Prostate gland (tissue), 2 donors: ENCODE results near the gene OTOP2. TPM values are rescaled to one million over a fixed set of nuclear protein-coding genes. Genes with fewer than 3 reads are reported as not detected.

Experiments
- DNase-seq: peaks from one replicate; pipeline ENCODE4 v3.0.0-alpha.2; 2019; ENCODE audit warnings: low spot score
- H3K27ac ChIP-seq, 2 donors: fragments of 200-600 bp; sonication (generic); 2 replicates each; pipeline ENCODE4 v1.5.1; 2017 to 2019
- H3K27me3 ChIP-seq: fragments of 200-600 bp; sonication (generic); replicated peaks from 2 replicates; pipeline ENCODE4 v1.5.1; 2019; ENCODE audit not compliant: insufficient read depth
- H3K36me3 ChIP-seq, 2 donors: fragments of 200-600 bp; sonication (generic); 1 replicate in 1 of 2; 2 replicates in 1 of 2; pipeline versions ENCODE4 v1.5.1 to v1.8.1; 2017 to 2019
- H3K4me1 ChIP-seq: fragments of 200-600 bp; sonication (generic); replicated peaks from 2 replicates; pipeline ENCODE4 v1.5.1; 2019
- H3K4me3 ChIP-seq, 2 donors: fragments of 200-600 bp; sonication (generic); 2 replicates each; pipeline ENCODE4 v1.5.1; 2017 to 2019
- H3K9me3 ChIP-seq: fragments of 200-600 bp; sonication (generic); 2 replicates; pipeline ENCODE4 v1.5.1; 2017
- CTCF ChIP-seq, 4 experiments: fragments of 200-600 bp in 2 of 4; fragments of 450-650 bp in 2 of 4; sonication (generic) in 2 of 4; IDR thresholded peaks; 1 replicate in 3 of 4; 2 replicates in 1 of 4; pipeline ENCODE4 v1.5.1; 2016 to 2019; ENCODE audit warnings: antibody characterized with exemption in 4 of 4, mild to moderate bottlenecking in 2 of 4, moderate library complexity in 2 of 4
- POLR2A ChIP-seq: fragments of 450-650 bp; IDR thresholded peaks from one replicate; pipeline ENCODE4 v1.6.1; 2016; ENCODE audit warnings: antibody characterized with exemption, mild to moderate bottlenecking
- POLR2AphosphoS5 ChIP-seq: sonication (generic); formaldehyde crosslinking; IDR thresholded peaks from one replicate; pipeline ENCODE4 v1.6.1; 2017; ENCODE audit warnings: antibody characterized with exemption
- WGBS: methylation state at CpG from one replicate; pipeline ENCODE4 v1.1.5; 2018; 5-methylcytosine and 5-hydroxymethylcytosine counted together
- intact Hi-C: fragments of 100-400 bp; cut with DNase I; formaldehyde crosslinking; loops from one replicate; pipeline ENCODE4 v1.14.2; 2022
- total RNA-seq, 2 donors: library from RNA; depleted of rRNA; stranded (reverse); fragments of >200 nt; gene quantifications; one replicate each; pipeline ENCODE4 v1.1.0, GENCODE V29; 2016

OTOP2 gene
- total RNA-seq, 2 donors from 2014 or later, result 0.85 TPM; not detected in 1

DNA sequence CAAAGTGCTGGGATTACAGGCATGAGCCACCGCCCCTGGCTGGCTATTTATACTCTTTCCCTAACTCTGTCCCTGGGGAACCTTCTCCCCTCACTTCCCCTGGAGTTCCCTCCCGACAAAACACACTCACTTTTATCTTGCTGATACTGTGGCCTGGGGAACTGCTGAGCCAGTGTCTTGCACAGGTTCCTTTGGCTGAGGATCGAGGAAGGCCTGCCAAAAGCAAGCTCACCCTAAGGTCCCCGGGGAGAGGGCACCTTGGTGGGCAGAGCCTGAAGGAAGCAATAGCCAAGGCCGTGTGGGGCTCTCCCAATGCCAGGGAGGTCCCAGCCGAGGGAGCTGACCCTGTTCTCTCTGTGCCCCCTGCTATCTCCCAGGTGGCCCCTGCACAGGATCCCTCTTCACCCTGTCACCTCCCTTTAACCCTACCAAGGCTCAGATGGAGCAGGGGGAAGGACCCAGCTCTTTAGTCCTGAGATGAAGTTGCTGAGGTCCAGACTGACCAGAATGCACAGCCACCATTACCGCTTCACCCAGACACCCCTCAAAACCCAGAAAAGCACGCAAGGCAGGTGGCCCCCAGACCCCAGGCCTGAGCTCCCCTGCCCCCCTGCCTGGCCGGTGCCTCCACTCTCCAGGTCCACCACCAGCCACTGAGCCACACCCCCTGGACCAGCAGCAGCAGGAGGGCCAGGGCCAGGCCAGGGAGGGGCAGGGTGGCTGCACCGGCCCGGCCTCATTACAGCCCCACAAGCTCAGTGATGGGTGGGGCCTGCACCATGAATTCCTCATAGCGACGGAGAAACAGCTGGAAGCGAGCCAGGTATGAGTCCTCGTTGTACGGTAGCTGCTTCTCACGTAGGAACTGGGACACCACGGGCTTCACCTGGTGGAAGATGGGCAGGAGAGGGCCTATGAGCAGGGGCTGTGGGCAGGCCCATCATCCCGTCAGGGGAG lies 46.2 kb upstream of the OTOP2 start:
- H3K27me3 ChIP-seq, result no peaks in the 10 kb centered on the region
- intact Hi-C loops, result no loop called here
- WGBS, result 38% methylated on average over 19 of the region's 19 CpGs
- no peak overlapping the region for H3K4me3 ChIP-seq
- no peaks in the 10 kb centered on the region for H3K36me3 ChIP-seq
- H3K27ac ChIP-seq, result no peak overlapping the region
- TF ChIP-seq POLR2A (no peak), POLR2AphosphoS5 (no peak), CTCF (IDR thresholded peaks at IDR 0.05) (no peak)
- no peaks in the 10 kb centered on the region for H3K9me3 ChIP-seq
- H3K4me1 ChIP-seq, result no peaks in the 10 kb centered on the region
- no peak for DNase-seq

- Histone ChIP-seq H3K36me3 (no peaks in the 10 kb centered on the region), H3K4me1 (no peaks in the 10 kb centered on the region), H3K27ac (no peak overlapping the region), H3K4me3 (no peak overlapping the region), H3K9me3 (no peaks in the 10 kb centered on the region), H3K27me3 (no peaks in the 10 kb centered on the region)
- DNase-seq, result no peak
- WGBS, result 60% methylated on average over 2 of the region's 2 CpGs
- TF ChIP-seq CTCF (IDR thresholded peaks at IDR 0.05), result no peak
- intact Hi-C loops, result no loop called here
Measured at GRCh38 chr17:74878658-74879057, 45.4 kb upstream of the OTOP2 start.

GRCh38 chr17:74879308-74879707 lies 44.8 kb upstream of the OTOP2 start:
- H3K27me3 ChIP-seq, result no peaks in the 10 kb centered on the region
- H3K9me3 ChIP-seq, result no peaks in the 10 kb centered on the region
- DNase-seq, result no peak
- H3K4me3 ChIP-seq, result no peak overlapping the region
- intact Hi-C loops, result no loop called here
- no peak overlapping the region for H3K27ac ChIP-seq
- TF ChIP-seq POLR2AphosphoS5 (no peak), POLR2A (no peak), CTCF (IDR thresholded peaks at IDR 0.05) (no peak)
- H3K4me1 ChIP-seq, result no peaks in the 10 kb centered on the region
- 86% methylated on average over 16 of the region's 16 CpGs for WGBS
- H3K36me3 ChIP-seq, result no peaks in the 10 kb centered on the region

DNA sequence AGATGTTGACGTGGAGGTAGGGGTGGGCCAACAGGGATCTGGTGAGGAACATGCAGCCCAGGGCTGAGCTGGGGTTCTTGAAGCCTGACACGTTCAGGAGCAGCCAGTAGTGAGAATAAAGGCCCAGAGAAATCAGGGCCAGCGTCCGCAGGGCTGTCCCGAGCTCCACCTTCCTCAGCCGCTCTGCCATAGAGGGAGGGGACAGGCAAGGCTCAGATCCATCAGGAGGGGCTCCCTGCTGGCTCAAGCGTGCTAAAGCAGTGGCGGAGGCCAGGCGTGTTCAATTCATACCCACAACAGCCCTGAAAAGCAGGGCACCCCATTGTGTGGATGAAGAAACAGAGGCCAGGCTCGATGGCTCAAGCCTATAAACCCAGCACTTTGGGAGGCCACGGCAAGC lies 43.0 kb upstream of the OTOP2 start:
- Histone ChIP-seq H3K27me3 (no peaks in the 10 kb centered on the region), H3K9me3 (no peaks in the 10 kb centered on the region), H3K27ac (no peak overlapping the region), H3K4me3 (no peak overlapping the region), H3K4me1 (no peaks in the 10 kb centered on the region), H3K36me3 (no peaks in the 10 kb centered on the region)
- WGBS, result 65% methylated on average over 11 of the region's 11 CpGs
- DNase-seq, result no peak
- TF ChIP-seq POLR2A (no peak), POLR2AphosphoS5 (no peak)
- intact Hi-C loops, result no loop called here

DNA sequence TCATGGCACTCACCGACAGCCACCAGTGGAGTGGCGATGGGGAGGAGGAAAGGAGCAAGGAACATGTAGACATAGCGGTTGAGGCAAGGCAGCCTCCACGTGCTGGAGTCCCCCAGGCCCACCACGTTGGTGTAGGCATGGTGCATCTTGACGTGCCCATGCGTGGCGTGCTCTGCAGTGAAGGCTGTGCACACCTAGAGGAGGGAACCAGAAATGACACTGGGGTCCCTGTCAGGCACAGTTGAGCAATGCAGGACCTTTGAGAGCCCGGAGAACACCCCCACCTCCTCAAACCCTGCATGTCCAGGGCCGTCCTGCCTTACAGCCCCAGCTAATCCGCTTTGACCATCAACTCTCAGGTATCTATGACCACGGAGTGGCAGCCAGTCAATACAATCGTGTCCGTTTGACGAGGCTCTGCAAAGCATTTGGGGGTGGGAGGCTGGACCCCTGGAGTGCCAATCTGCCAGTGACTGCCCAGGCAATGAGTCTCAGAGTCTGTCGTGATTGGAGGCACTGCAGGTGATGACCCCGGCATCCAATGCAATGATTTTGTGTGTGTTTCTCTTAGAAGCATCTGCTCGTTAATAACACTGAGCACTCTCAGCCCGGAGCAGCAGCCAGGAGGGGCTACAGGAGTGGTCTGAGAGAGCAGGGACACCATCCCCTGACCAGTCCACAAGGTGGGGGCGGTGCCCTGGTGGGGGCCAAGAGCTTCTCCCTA lies 41.4 kb upstream of the OTOP2 start:
- 61% methylated on average over 20 of the region's 20 CpGs for WGBS
- intact Hi-C loops, result no loop called here

More for the DNA sequence above, 41.4 kb upstream of the OTOP2 start:
- Histone ChIP-seq H3K4me3 (no peak overlapping the region), H3K4me1 (no peaks in the 10 kb centered on the region), H3K9me3 (no peaks in the 10 kb centered on the region), H3K27me3 (no peaks in the 10 kb centered on the region), H3K27ac (no peak overlapping the region), H3K36me3 (no peaks in the 10 kb centered on the region)
- no peak for DNase-seq
- TF ChIP-seq CTCF (IDR thresholded peaks at IDR 0.05) (no peak), POLR2A (no peak), POLR2AphosphoS5 (no peak)
